Measurements from ENCODE around the gene IFITM2. TPM values are rescaled to one million over a fixed set of nuclear protein-coding genes. Genes with fewer than 3 reads are reported as not detected.
"Not testable (repeated sequence)": the region's sequence is repeated elsewhere in the genome, so short reads cannot be mapped to it uniquely, and the experiment has no call there.

Gene IFITM2
- 10 to 100 TPM in 1 of 2 donors, 1 to 10 TPM in 1; 8.5 to 49.0 TPM for total RNA-seq
- polyA plus RNA-seq: 1,000 to 10,000 TPM in 1 of 2 donors, 100 to 1,000 TPM in 1; 759 to 1,441 TPM

DNA sequence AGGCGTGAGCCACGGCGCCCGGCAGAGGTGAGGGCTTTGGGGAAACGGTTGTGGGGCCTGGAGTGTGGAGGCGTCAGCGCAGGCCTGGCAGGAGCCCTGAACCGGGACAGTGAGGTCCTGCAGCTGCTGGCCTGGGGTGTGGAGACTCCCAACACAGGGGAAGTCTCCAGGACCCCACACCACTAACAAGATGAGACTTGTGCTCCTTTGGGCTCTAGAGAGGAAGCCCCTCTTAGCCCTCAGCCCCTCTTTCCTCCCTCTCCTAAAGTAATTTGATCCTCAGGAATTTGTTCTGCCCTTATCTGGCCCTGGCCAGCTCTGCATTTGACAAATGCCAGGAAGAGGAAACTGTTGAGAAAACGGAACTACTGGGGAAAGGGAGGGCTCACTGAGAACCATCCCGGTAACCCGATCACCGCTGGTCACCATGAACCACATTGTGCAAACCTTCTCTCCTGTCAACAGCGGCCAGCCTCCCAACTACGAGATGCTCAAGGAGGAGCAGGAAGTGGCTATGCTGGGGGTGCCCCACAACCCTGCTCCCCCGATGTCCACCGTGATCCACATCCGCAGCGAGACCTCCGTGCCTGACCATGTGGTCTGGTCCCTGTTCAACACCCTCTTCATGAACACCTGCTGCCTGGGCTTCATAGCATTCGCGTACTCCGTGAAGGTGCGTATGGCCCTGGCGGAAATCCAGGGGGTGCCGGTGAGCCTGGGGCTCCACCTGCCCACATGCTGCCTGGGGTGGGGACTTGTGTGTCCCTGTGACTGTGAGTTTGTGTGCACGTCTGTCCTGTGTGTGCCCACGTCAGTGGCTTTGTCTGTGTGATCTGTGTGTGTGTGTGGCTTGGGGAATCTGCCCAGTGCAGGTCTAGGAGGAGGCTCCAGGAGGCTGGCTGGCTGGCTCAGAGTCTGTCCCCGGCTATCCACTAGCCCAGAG, at the start of gene IFITM2:
Gene IFITM2, plus strand, starts transcription at position 51 of the 943 bp plus-strand sequence. Its CDS starts 377 bp downstream, at position 428.
- H3K9ac ChIP-seq (ENCODE audit: low read depth in 1 of 2, low read length in 2 of 2): peak within 1 kb of the TSS; percentile 83 to 95
- TF ChIP-seq TAF1 (conservative IDR thresholded peaks at IDR 0.05) (peak; percentile 85), RXRA (IDR thresholded peaks at IDR 0.05) (peak; percentile 69 to 76), YY1 (IDR thresholded peaks at IDR 0.05) (peak; percentile 72), HNF4A (conservative IDR thresholded peaks at IDR 0.05) (peak in 1 of 2 donors; percentile 30), NR2F2 (IDR thresholded peaks at IDR 0.05) (peak; percentile 41), ZBTB33 (IDR thresholded peaks at IDR 0.05) (peak; percentile 62), JUND (IDR thresholded peaks at IDR 0.05) (peak in 1 of 2 donors; percentile 22), GABPA (IDR thresholded peaks at IDR 0.05 in 1 of 2, conservative IDR thresholded peaks at IDR 0.05 in 1 of 2) (peak; percentile 47 to 72), REST (IDR thresholded peaks at IDR 0.05) (peak; percentile 90), RAD21 (IDR thresholded peaks at IDR 0.05) (peak; percentile 35 to 56), EGR1 (IDR thresholded peaks at IDR 0.05; ENCODE audit: low read depth in 2 of 2) (peak; percentile 43 to 90), SP1 (IDR thresholded peaks at IDR 0.05) (peak; percentile 72)
- TF ChIP-seq, protein P1, sequence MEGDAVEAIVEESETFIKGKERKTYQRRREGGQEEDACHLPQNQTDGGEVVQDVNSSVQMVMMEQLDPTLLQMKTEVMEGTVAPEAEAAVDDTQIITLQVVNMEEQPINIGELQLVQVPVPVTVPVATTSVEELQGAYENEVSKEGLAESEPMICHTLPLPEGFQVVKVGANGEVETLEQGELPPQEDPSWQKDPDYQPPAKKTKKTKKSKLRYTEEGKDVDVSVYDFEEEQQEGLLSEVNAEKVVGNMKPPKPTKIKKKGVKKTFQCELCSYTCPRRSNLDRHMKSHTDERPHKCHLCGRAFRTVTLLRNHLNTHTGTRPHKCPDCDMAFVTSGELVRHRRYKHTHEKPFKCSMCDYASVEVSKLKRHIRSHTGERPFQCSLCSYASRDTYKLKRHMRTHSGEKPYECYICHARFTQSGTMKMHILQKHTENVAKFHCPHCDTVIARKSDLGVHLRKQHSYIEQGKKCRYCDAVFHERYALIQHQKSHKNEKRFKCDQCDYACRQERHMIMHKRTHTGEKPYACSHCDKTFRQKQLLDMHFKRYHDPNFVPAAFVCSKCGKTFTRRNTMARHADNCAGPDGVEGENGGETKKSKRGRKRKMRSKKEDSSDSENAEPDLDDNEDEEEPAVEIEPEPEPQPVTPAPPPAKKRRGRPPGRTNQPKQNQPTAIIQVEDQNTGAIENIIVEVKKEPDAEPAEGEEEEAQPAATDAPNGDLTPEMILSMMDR (IDR thresholded peaks at IDR 0.05; ENCODE audit: low read depth, low read length, missing input control): peak; percentile 15
- TF ChIP-seq, protein P2, sequence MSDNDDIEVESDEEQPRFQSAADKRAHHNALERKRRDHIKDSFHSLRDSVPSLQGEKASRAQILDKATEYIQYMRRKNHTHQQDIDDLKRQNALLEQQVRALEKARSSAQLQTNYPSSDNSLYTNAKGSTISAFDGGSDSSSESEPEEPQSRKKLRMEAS (IDR thresholded peaks at IDR 0.05): peak; percentile 98
- not testable (repeated sequence) for DNase-seq (ENCODE audit: low spot score); H3K9me3 ChIP-seq (ENCODE audit: control insufficient read depth in 4 of 4, low read length in 3 of 4); H3K27me3 ChIP-seq (ENCODE audit: control insufficient read depth in 4 of 4, insufficient read depth in 4 of 4, low read length in 3 of 4); H3K36me3 ChIP-seq (ENCODE audit: control insufficient read depth in 4 of 4, insufficient read depth in 3 of 4, low read depth in 1 of 4, low read length in 3 of 4)
- H3K4me3 ChIP-seq (ENCODE audit: low read depth in 1 of 3, low read length in 3 of 3): peak within 1 kb of the TSS; percentile 54 to 85 (median 80)
- H3K27ac ChIP-seq (ENCODE audit: low read depth in 1 of 2, low read length in 2 of 2): peak within 1 kb of the TSS; percentile 82 to 92
- 7% methylated on average over 25 of the region's 28 CpGs for WGBS
- H3K4me1 ChIP-seq (ENCODE audit: control insufficient read depth in 4 of 4, insufficient read depth in 4 of 4, low read length in 3 of 4): peaks cover 3 to 28% (median 15%) of the 10 kb centered on the region in 4 donors

All from liver (tissue), 9 donors.